ENCODE data around the gene PARN. TPM values are rescaled to one million over a fixed set of nuclear protein-coding genes. Genes with fewer than 3 reads are reported as not detected.

PARN gene
- total and polyA plus RNA-seq, 4 experiments from 2014 or later = 41.5 to 46.4 (median 44.7) TPM

GRCh38 chr16:14392960-14393359, 237.1 kb downstream of the PARN start:
- CTCF ChIA-PET (ENCODE audit: partially characterized antibody) = no interaction called here

GRCh38 chr16:14389359-14389758, 240.7 kb downstream of the PARN start:
- no peaks in the 10 kb centered on the region for H3K4me1 Mint-ChIP-seq
- no peaks in the 10 kb centered on the region for H3K36me3 Mint-ChIP-seq
- intact Hi-C loops (cut with micrococcal nuclease) = no loop called here
- POLR2A ChIA-PET (ENCODE audit: partially characterized antibody) = no interaction called here
- peaks cover 0 to 1% of the 10 kb centered on the region in 2 donors for H3K27me3 Mint-ChIP-seq
- no peaks in the 10 kb centered on the region for H3K9me3 Mint-ChIP-seq
- no peak overlapping the region for H3K27ac Mint-ChIP-seq
- CTCF ChIA-PET (ENCODE audit: partially characterized antibody) = no interaction called here
- Histone ChIP-seq H3K4me3 (ENCODE audit: low read length in 2 of 2) (no peak overlapping the region), H3K4me1 (ENCODE audit: insufficient read depth, low read length) (no peaks in the 10 kb centered on the region), H3K36me3 (ENCODE audit: insufficient read depth, low read length) (no peaks in the 10 kb centered on the region), H3K27me3 (ENCODE audit: insufficient read depth, low read length) (no peaks in the 10 kb centered on the region), H3K27ac (ENCODE audit: low read depth, low read length) (no peak overlapping the region), H3K9me3 (ENCODE audit: control insufficient read depth in 1 of 2, low read length in 2 of 2) (no peaks in the 10 kb centered on the region)
- no peak overlapping the region for H3K4me3 Mint-ChIP-seq
- DNase-seq = no peak

More at GRCh38 chr16:14392960-14393359, 237.1 kb downstream of the PARN start:
- Mint-ChIP-seq H3K36me3 (no peaks in the 10 kb centered on the region), H3K9me3 (no peaks in the 10 kb centered on the region), H3K27me3 (no peaks in the 10 kb centered on the region), H3K4me3 (no peak overlapping the region), H3K4me1 (no peaks in the 10 kb centered on the region), H3K27ac (no peak overlapping the region)
- H3K4me3 ChIP-seq (ENCODE audit: low read length in 2 of 2) = no peak overlapping the region
- intact Hi-C loops (cut with micrococcal nuclease) = no loop called here
- POLR2A ChIA-PET (ENCODE audit: partially characterized antibody) = no interaction called here
- no peak for DNase-seq
- no peaks in the 10 kb centered on the region for H3K4me1 ChIP-seq (ENCODE audit: insufficient read depth, low read length)
- no peaks in the 10 kb centered on the region for H3K9me3 ChIP-seq (ENCODE audit: control insufficient read depth in 1 of 2, low read length in 2 of 2)
- H3K27me3 ChIP-seq (ENCODE audit: insufficient read depth, low read length) = no peaks in the 10 kb centered on the region
- H3K36me3 ChIP-seq (ENCODE audit: insufficient read depth, low read length) = no peaks in the 10 kb centered on the region
- no peak overlapping the region for H3K27ac ChIP-seq (ENCODE audit: low read depth, low read length)

GRCh38 chr16:14388243-14388642, 241.8 kb downstream of the PARN start:
- peaks cover 0 to 1% of the 10 kb centered on the region in 2 donors for H3K27me3 Mint-ChIP-seq
- Histone ChIP-seq H3K36me3 (ENCODE audit: insufficient read depth, low read length) (no peaks in the 10 kb centered on the region), H3K27ac (ENCODE audit: low read depth, low read length) (no peak overlapping the region)

GRCh38 chr16:14386115-14386514, 243.9 kb downstream of the PARN start:
- CTCF ChIA-PET (ENCODE audit: partially characterized antibody) = no interaction called here
- no peak overlapping the region for H3K4me3 Mint-ChIP-seq
- Histone ChIP-seq H3K27ac (ENCODE audit: low read depth, low read length) (no peak overlapping the region), H3K36me3 (ENCODE audit: insufficient read depth, low read length) (no peaks in the 10 kb centered on the region), H3K27me3 (ENCODE audit: insufficient read depth, low read length) (no peaks in the 10 kb centered on the region), H3K4me3 (ENCODE audit: low read length in 2 of 2) (no peak overlapping the region), H3K9me3 (ENCODE audit: control insufficient read depth in 1 of 2, low read length in 2 of 2) (no peaks in the 10 kb centered on the region), H3K4me1 (ENCODE audit: insufficient read depth, low read length) (no peaks in the 10 kb centered on the region)
- no peak overlapping the region for H3K27ac Mint-ChIP-seq
- POLR2A ChIA-PET (ENCODE audit: partially characterized antibody) = no interaction called here
- DNase-seq = no peak
- intact Hi-C loops (cut with micrococcal nuclease) = no loop called here
- H3K9me3 Mint-ChIP-seq = peaks cover 0 to 4% (median 0%) of the 10 kb centered on the region in 8 donors
- H3K4me1 Mint-ChIP-seq = no peaks in the 10 kb centered on the region
- H3K36me3 Mint-ChIP-seq = no peaks in the 10 kb centered on the region
- peaks cover 0 to 3% of the 10 kb centered on the region in 2 donors for H3K27me3 Mint-ChIP-seq

More at GRCh38 chr16:14388243-14388642, 241.8 kb downstream of the PARN start:
- Mint-ChIP-seq H3K9me3 (peaks cover 0 to 4% (median 0%) of the 10 kb centered on the region in 8 donors), H3K36me3 (no peaks in the 10 kb centered on the region), H3K4me1 (no peaks in the 10 kb centered on the region), H3K4me3 (no peak overlapping the region), H3K27ac (no peak overlapping the region)
- no peaks in the 10 kb centered on the region for H3K27me3 ChIP-seq (ENCODE audit: insufficient read depth, low read length)
- no peaks in the 10 kb centered on the region for H3K9me3 ChIP-seq (ENCODE audit: control insufficient read depth in 1 of 2, low read length in 2 of 2)
- H3K4me3 ChIP-seq (ENCODE audit: low read length in 2 of 2) = no peak overlapping the region
- POLR2A ChIA-PET (ENCODE audit: partially characterized antibody) = no interaction called here
- H3K4me1 ChIP-seq (ENCODE audit: insufficient read depth, low read length) = no peaks in the 10 kb centered on the region
- CTCF ChIA-PET (ENCODE audit: partially characterized antibody) = no interaction called here
- DNase-seq = no peak
- intact Hi-C loops (cut with micrococcal nuclease) = no loop called here

Other genes starting within 250 kb of the PARN start
- gene BFAR, start 2.7 kb upstream of the PARN start, total RNA-seq = 10 to 100 TPM; 71.9 to 79.6 TPM
- gene BFAR, start 2.7 kb upstream of the PARN start, polyA plus RNA-seq = 10 to 100 TPM; 31.2 to 53.7 TPM
- gene PLA2G10, start 64.0 kb upstream of the PARN start, total RNA-seq = not detected
- not detected for gene PLA2G10, start 64.0 kb upstream of the PARN start, polyA plus RNA-seq
- 1 to 10 TPM; 2.5 to 2.9 TPM for gene NPIPA3, start 73.2 kb upstream of the PARN start, total RNA-seq
- under 1 TPM in 1 of 2 donors, not detected in 1; 0.30 TPM for gene NPIPA3, start 73.2 kb upstream of the PARN start, polyA plus RNA-seq
- 10 to 100 TPM in 1 of 2 experiments, 1 to 10 TPM in 1; 9.9 to 11.8 TPM for gene NPIPA2, start 112.3 kb upstream of the PARN start, total RNA-seq
- not detected for gene NPIPA2, start 112.3 kb upstream of the PARN start, polyA plus RNA-seq
- 10 to 100 TPM; 33.4 to 36.5 TPM for gene NOMO1, start 203.5 kb upstream of the PARN start, total RNA-seq
- 10 to 100 TPM; 39.9 to 41.0 TPM for gene NOMO1, start 203.5 kb upstream of the PARN start, polyA plus RNA-seq